Measurements from ENCODE around the gene ABCG1.

DNA sequence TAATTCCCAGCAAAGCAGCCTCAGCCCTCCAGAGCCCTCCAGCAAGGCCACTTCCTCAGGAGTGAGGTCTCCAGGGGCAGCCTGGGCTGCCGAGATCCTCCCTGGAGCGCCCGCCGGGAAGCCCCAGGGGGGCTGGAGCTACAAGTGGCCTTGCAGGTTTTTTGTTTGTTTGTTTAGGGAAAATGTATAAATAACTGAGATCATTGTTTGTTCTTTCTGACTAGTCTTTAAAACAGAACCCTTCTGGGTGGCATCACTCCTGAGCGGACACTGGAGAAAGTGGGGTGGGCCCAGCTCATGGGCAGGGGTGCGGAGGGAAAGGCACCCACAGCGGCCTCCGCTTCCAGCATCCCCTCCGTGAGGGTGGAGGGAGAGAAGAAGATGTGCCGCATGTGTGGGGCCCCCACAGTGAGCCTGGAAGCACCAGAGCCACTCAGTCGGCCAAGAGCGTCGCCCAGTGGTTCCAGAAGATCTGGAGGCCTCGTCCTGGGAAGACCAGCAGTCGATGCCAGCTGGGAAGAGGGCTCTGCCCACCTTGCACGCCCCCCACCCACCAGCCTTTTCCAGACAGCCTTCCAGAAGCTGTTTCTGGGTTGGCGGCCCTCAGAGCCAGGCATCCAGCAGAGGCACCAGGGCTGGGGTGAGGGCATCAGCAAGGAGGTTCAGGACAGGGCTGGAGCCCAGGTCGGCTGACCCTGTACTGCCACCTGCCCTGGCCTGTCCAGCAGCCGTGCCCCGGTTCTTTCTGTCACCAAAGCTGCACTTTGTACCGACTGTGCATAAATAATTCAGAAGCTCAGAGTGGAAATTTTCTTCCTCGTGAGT is 61.6 kb downstream of the ABCG1 start:
- no peak for TF ChIP-seq POLR2AphosphoS5 (IDR thresholded peaks at IDR 0.05; ENCODE audit: low read depth)
- TF ChIP-seq CTCF (conservative IDR thresholded peaks at IDR 0.05; ENCODE audit: low read depth in 2 of 2) = no peak
- TF ChIP-seq CREB1 (CRISPR knock-in tag; IDR thresholded peaks at IDR 0.05; ENCODE audit: low read depth) = no peak
- TF ChIP-seq, protein P1, sequence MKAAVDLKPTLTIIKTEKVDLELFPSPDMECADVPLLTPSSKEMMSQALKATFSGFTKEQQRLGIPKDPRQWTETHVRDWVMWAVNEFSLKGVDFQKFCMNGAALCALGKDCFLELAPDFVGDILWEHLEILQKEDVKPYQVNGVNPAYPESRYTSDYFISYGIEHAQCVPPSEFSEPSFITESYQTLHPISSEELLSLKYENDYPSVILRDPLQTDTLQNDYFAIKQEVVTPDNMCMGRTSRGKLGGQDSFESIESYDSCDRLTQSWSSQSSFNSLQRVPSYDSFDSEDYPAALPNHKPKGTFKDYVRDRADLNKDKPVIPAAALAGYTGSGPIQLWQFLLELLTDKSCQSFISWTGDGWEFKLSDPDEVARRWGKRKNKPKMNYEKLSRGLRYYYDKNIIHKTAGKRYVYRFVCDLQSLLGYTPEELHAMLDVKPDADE (IDR thresholded peaks at IDR 0.05) = no peak
- TF ChIP-seq, protein P2, sequence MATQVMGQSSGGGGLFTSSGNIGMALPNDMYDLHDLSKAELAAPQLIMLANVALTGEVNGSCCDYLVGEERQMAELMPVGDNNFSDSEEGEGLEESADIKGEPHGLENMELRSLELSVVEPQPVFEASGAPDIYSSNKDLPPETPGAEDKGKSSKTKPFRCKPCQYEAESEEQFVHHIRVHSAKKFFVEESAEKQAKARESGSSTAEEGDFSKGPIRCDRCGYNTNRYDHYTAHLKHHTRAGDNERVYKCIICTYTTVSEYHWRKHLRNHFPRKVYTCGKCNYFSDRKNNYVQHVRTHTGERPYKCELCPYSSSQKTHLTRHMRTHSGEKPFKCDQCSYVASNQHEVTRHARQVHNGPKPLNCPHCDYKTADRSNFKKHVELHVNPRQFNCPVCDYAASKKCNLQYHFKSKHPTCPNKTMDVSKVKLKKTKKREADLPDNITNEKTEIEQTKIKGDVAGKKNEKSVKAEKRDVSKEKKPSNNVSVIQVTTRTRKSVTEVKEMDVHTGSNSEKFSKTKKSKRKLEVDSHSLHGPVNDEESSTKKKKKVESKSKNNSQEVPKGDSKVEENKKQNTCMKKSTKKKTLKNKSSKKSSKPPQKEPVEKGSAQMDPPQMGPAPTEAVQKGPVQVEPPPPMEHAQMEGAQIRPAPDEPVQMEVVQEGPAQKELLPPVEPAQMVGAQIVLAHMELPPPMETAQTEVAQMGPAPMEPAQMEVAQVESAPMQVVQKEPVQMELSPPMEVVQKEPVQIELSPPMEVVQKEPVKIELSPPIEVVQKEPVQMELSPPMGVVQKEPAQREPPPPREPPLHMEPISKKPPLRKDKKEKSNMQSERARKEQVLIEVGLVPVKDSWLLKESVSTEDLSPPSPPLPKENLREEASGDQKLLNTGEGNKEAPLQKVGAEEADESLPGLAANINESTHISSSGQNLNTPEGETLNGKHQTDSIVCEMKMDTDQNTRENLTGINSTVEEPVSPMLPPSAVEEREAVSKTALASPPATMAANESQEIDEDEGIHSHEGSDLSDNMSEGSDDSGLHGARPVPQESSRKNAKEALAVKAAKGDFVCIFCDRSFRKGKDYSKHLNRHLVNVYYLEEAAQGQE (IDR thresholded peaks at IDR 0.05; ENCODE audit: unreplicated experiment) = no peak
- TF ChIP-seq EZH2phosphoT487 (IDR thresholded peaks at IDR 0.05; ENCODE audit: unreplicated experiment) = no peak
- TF ChIP-seq EZH2 (IDR thresholded peaks at IDR 0.05; ENCODE audit: low read depth, unreplicated experiment) = no peak
- no peak for TF ChIP-seq JUNB (IDR thresholded peaks at IDR 0.05; ENCODE audit: unreplicated experiment)
- no peak for TF ChIP-seq NANOG (IDR thresholded peaks at IDR 0.05; ENCODE audit: borderline replicate concordance)
- no peak for TF ChIP-seq ZNF331 (CRISPR knock-in tag; IDR thresholded peaks at IDR 0.05; ENCODE audit: low read depth)
- no peak for TF ChIP-seq ZNF462 (CRISPR knock-in tag; IDR thresholded peaks at IDR 0.05)

Measured in GM23338 (cell line).